PC-3 (cell line): ENCODE results near the gene GABRG3. TPM values are rescaled to one million over a fixed set of nuclear protein-coding genes. Genes with fewer than 3 reads are reported as not detected.

Experiments
- ATAC-seq: fragments of 200-7000 bp; cut with Tn5 transposase; 2 replicates; pipeline ENCODE4 v1.9.1; 2020; ENCODE audit warnings: mild to moderate bottlenecking, moderate library complexity
- BruUV-seq: library from RNA; stranded (reverse); fragments of 400-500 nt; replicated peaks from 2 replicates; lab custom pipeline; 2021; lab: Mats Ljungman, UMichigan
- CTCF ChIA-PET: fragments of 300-600 bp; sonication (Branson Sonifier 250); formaldehyde crosslinking; loops from one replicate; lab custom pipeline; 2022; ENCODE audit warnings: antibody characterized with exemption; lab: Charles Lee
- POLR2A ChIA-PET: fragments of 300-600 bp; sonication (Branson Sonifier 250); formaldehyde crosslinking; loops from one replicate; lab custom pipeline; 2022; ENCODE audit warnings: antibody characterized with exemption; ENCODE audit not compliant: unreplicated experiment; lab: Charles Lee
- DNase-seq: peaks from one replicate; pipeline ENCODE4 v3.0.0-alpha.2; 2015
- H2AFZ ChIP-seq: fragments of 300-600 bp; sonication (generic); 2 replicates; pipeline ENCODE4 v1.6.0; 2016; ENCODE audit warnings: antibody characterized with exemption, low read length
- H3F3A ChIP-seq: fragments of 300-600 bp; sonication (generic); one replicate; pipeline ENCODE4 v1.6.0; 2017; ENCODE audit warnings: antibody characterized with exemption, low read length, control low read depth, mild to moderate bottlenecking; ENCODE audit not compliant: unreplicated experiment
- H3K27ac ChIP-seq: fragments of 300-600 bp; sonication (generic); 2 replicates; pipeline ENCODE4 v1.5.1; 2016; ENCODE audit warnings: mild to moderate bottlenecking, low read length
- H3K27me3 ChIP-seq: fragments of 300-600 bp; sonication (generic); 2 replicates; pipeline ENCODE4 v1.6.1; 2016; ENCODE audit warnings: low read length, mixed read lengths
- H3K36me3 ChIP-seq: fragments of 300-600 bp; sonication (generic); 2 replicates; pipeline ENCODE4 v1.6.1; 2016; ENCODE audit warnings: low read depth, mixed run types, low read length, mixed read lengths
- H3K4me1 ChIP-seq: fragments of 300-600 bp; sonication (generic); 2 replicates; pipeline ENCODE4 v1.5.1; 2016; ENCODE audit warnings: low read length; ENCODE audit not compliant: insufficient read depth
- H3K4me2 ChIP-seq: fragments of 300-600 bp; sonication (generic); 2 replicates; pipeline ENCODE4 v1.6.0; 2016; ENCODE audit warnings: low read length
- H3K4me3 ChIP-seq: fragments of 300-600 bp; sonication (generic); 2 replicates; pipeline ENCODE4 v1.5.1; 2016; ENCODE audit warnings: mild to moderate bottlenecking, low read length, mixed read lengths
- H3K79me2 ChIP-seq: fragments of 300-600 bp; sonication (generic); 2 replicates; pipeline ENCODE4 v1.6.1; 2017; ENCODE audit warnings: low read length, mixed read lengths
- H3K9ac ChIP-seq: fragments of 300-600 bp; sonication (generic); 2 replicates; pipeline ENCODE4 v1.6.0; 2016; ENCODE audit warnings: mild to moderate bottlenecking, low read length
- H3K9me2 ChIP-seq: fragments of 300-600 bp; sonication (generic); replicated peaks from 2 replicates; pipeline ENCODE4 v1.6.1; 2016; ENCODE audit warnings: mixed run types, low read length, mixed read lengths
- H3K9me3 ChIP-seq: fragments of 300-600 bp; sonication (generic); 2 replicates; pipeline ENCODE4 v1.6.1; 2016; ENCODE audit warnings: low read length, mixed read lengths
- H4K20me1 ChIP-seq: fragments of 300-600 bp; sonication (generic); 2 replicates; pipeline ENCODE4 v1.6.1; 2016; ENCODE audit warnings: low read length, mixed read lengths
- CTCF ChIP-seq: fragments of 300-600 bp; sonication (generic); conservative IDR thresholded peaks from 2 replicates; pipeline ENCODE4 v1.5.1; 2017; ENCODE audit warnings: antibody characterized with exemption, low read depth, mild to moderate bottlenecking, low read length
- EZH2 ChIP-seq: fragments of 300-600 bp; sonication (generic); IDR thresholded peaks from one replicate; pipeline ENCODE4 v1.6.1; 2017; ENCODE audit warnings: antibody characterized with exemption, mild to moderate bottlenecking, low read length; ENCODE audit not compliant: unreplicated experiment
- EZH2phosphoT487 ChIP-seq: fragments of 300-600 bp; sonication (generic); IDR thresholded peaks from 2 replicates; pipeline ENCODE4 v1.6.1; 2018; ENCODE audit warnings: mild to moderate bottlenecking, antibody characterized with exemption, low read length, borderline replicate concordance
- intact Hi-C: fragments of 100-400 bp; cut with micrococcal nuclease; formaldehyde crosslinking; loops from 2 replicates; pipeline ENCODE4 v1.9.0; 2023
- total RNA-seq: library from RNA; depleted of rRNA; stranded (reverse); fragments of >200 nt; gene quantifications from 2 replicates; pipeline ENCODE4 v1.2.3, GENCODE V29; 2014

Gene GABRG3
- total RNA-seq, 1 experiment from 2014 or later = 0.11 TPM

- no peak overlapping the region for H2AFZ ChIP-seq
- no peak overlapping the region for H3K4me2 ChIP-seq
- no peaks in the 10 kb centered on the region for H3K79me2 ChIP-seq
- DNase-seq = no peak
- ChIA-PET CTCF (no interaction called here), POLR2A (no interaction called here)
- BruUV-seq = no TSS peak
- H3K36me3 ChIP-seq = no peaks in the 10 kb centered on the region
- intact Hi-C loops = no loop called here
- H3K4me3 ChIP-seq = no peak overlapping the region
- ATAC-seq = no peak
- H3K9ac ChIP-seq = no peak overlapping the region
- H3K27me3 ChIP-seq = no peaks in the 10 kb centered on the region
- H3K9me2 ChIP-seq = no peaks in the 10 kb centered on the region
- H3K4me1 ChIP-seq = no peaks in the 10 kb centered on the region
- no peaks in the 10 kb centered on the region for H3F3A ChIP-seq
- TF ChIP-seq CTCF (no peak), EZH2phosphoT487 (no peak), EZH2 (no peak)
- H3K27ac ChIP-seq = no peak overlapping the region
- H4K20me1 ChIP-seq = no peaks in the 10 kb centered on the region
- no peaks in the 10 kb centered on the region for H3K9me3 ChIP-seq
Measured at GRCh38 chr15:27123291-27123690, 152.3 kb downstream of the GABRG3 start.

GRCh38 chr15:27123808-27124207 is 152.8 kb downstream of the GABRG3 start:
- no peaks in the 10 kb centered on the region for H3F3A ChIP-seq
- no peak overlapping the region for H3K27ac ChIP-seq
- H3K4me1 ChIP-seq = no peaks in the 10 kb centered on the region
- TF ChIP-seq EZH2 = no peak
- TF ChIP-seq CTCF = no peak
- TF ChIP-seq EZH2phosphoT487 = no peak
- DNase-seq (no peak), ATAC-seq (no peak)
- no peaks in the 10 kb centered on the region for H3K9me2 ChIP-seq
- no peaks in the 10 kb centered on the region for H3K9me3 ChIP-seq
- H3K9ac ChIP-seq = no peak overlapping the region
- no peak overlapping the region for H3K4me2 ChIP-seq
- CTCF ChIA-PET = no interaction called here
- no peak overlapping the region for H2AFZ ChIP-seq
- H3K79me2 ChIP-seq = no peaks in the 10 kb centered on the region
- BruUV-seq = no TSS peak
- H3K27me3 ChIP-seq = no peaks in the 10 kb centered on the region
- intact Hi-C loops = no loop called here
- no peaks in the 10 kb centered on the region for H4K20me1 ChIP-seq
- no peak overlapping the region for H3K4me3 ChIP-seq
- POLR2A ChIA-PET = no interaction called here
- H3K36me3 ChIP-seq = no peaks in the 10 kb centered on the region

GRCh38 chr15:27124287-27124871 is 153.4 kb downstream of the GABRG3 start:
- POLR2A ChIA-PET = no interaction called here
- H3K9me3 ChIP-seq = 0 out of 2 replicates have a peak, but pooled peaks cover 4% of the 10 kb centered on the region
- CTCF ChIA-PET = no interaction called here

More at GRCh38 chr15:27124287-27124871, 153.4 kb downstream of the GABRG3 start:
- no TSS peak for BruUV-seq
- H3K9ac ChIP-seq = no peak overlapping the region
- no peak overlapping the region for H3K27ac ChIP-seq
- TF ChIP-seq EZH2phosphoT487 = no peak
- no peak for TF ChIP-seq CTCF
- no peak for TF ChIP-seq EZH2
- H3K4me2 ChIP-seq = no peak overlapping the region
- H4K20me1 ChIP-seq = no peaks in the 10 kb centered on the region
- no peaks in the 10 kb centered on the region for H3K4me1 ChIP-seq
- no peaks in the 10 kb centered on the region for H3F3A ChIP-seq
- no peaks in the 10 kb centered on the region for H3K9me2 ChIP-seq
- no peak overlapping the region for H3K4me3 ChIP-seq
- ATAC-seq = no peak
- peak; percentile 25 for DNase-seq
- no peaks in the 10 kb centered on the region for H3K79me2 ChIP-seq
- no peaks in the 10 kb centered on the region for H3K36me3 ChIP-seq
- intact Hi-C loops = no loop called here
- no peak overlapping the region for H2AFZ ChIP-seq
- H3K27me3 ChIP-seq = no peaks in the 10 kb centered on the region
